Stimulated activated CD8-positive, alpha-beta memory T cell treated with anti-CD3 and anti-CD28 coated beads, Interleukin-2, amount 100 ng/mL, for 1 hour (primary cell): ENCODE measurements around the gene PSMB7.
"Not testable (repeated sequence)": the region's sequence is repeated elsewhere in the genome, so short reads cannot be mapped to it uniquely, and the experiment has no call there.

Source experiments
- DNase-seq, 2 donors: peaks; one replicate each; pipeline ENCODE4 v3.0.0-alpha.2; 2020; ENCODE audit warnings: low read depth in 2 of 2

Gene PSMB7

GRCh38 chr9:124443625-124444024, 28.4 kb upstream of the PSMB7 start:
- no peak for DNase-seq

GRCh38 chr9:124442826-124443225, 27.6 kb upstream of the PSMB7 start:
- DNase-seq = no peak

GRCh38 chr9:124442379-124442778, 27.1 kb upstream of the PSMB7 start:
- no peak for DNase-seq

- DNase-seq = no peak
Observed at GRCh38 chr9:124441291-124441690, 26.0 kb upstream of the PSMB7 start.

- no peak for DNase-seq
Observed at GRCh38 chr9:124440786-124441185, 25.5 kb upstream of the PSMB7 start.

DNA sequence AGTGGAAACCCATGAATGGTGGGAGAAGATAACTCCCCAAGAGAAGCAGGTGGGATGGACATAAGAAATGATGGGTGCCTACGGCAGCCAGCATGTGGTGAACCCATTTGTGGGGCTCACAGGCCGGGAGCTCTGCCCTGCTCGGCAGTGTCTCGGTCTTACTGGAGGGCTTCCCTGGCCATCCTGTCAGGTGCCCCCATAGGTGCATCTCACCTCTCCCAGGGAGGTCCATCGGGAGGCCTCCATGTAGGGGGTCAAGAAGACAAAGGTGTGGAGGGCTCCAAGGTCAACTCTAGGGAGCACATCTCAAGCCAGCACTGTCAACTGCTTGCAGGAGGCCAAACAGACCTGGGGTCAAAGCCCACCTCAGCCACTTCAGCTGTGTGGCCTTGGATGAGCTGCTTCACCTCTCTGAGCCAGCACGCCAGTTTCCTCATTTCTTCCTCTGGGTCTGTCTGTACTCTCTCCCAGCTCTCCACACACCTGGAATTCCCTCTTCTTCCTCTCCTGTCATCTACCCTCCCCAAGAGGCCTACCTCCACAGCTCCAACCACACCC, 24.5 kb upstream of the PSMB7 start:
- no peak for DNase-seq

GRCh38 chr9:124439086-124439485, 23.8 kb upstream of the PSMB7 start:
- no peak for DNase-seq

DNA sequence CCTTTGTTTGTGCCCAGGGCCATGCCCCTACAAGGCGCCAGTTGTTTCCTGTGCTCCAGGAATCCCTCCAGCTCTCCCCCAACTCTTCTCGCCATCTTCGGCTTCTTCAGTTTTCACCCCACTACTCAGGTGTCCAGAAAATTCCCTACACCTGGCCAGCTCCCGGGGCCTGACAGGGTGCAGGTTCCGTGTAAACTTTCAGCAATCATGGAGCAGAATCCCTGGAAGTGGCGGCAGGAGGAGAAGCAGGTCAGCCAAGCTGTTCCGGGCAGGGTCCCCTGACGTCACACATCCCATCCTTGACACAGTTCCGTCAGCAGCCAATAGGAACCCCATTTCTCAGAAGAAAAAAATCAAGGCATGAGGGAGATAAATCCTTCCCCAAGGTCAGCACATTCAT, 22.8 kb upstream of the PSMB7 start:
- DNase-seq = no peak

GRCh38 chr9:124437086-124437485, 21.8 kb upstream of the PSMB7 start:
- no peak for DNase-seq

GRCh38 chr9:124436320-124436719, 21.1 kb upstream of the PSMB7 start:
- DNase-seq = no peak

- no peak for DNase-seq
Observed at GRCh38 chr9:124429530-124429867, 14.3 kb upstream of the PSMB7 start.

- no peak for DNase-seq
Observed at GRCh38 chr9:124428751-124429529, 13.7 kb upstream of the PSMB7 start.

GRCh38 chr9:124427281-124427680, 12.0 kb upstream of the PSMB7 start:
- DNase-seq = no peak

GRCh38 chr9:124426361-124426760, 11.1 kb upstream of the PSMB7 start:
- DNase-seq = no peak

GRCh38 chr9:124425733-124426132, 10.5 kb upstream of the PSMB7 start:
- DNase-seq = not testable (repeated sequence)

GRCh38 chr9:124423591-124423990, 8.3 kb upstream of the PSMB7 start:
- DNase-seq = no peak

DNA sequence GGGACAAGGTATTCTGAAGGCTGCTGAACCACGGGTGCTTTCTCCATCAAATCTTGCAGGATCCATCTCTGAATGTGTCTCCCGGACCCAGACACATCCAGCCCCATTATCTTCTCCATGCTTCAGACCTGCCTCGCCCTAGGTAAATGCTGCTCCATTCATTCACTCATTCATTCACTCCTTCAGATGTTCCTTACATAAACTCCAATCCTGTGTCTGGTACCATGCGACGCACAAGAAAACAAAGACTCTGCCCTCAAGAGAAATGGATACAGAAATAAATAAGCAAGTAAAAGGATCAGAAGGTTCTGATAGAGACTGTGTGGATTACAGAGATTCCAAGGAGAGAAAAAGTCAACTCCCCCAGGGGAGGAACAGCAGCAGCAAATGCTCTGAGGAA, 7.9 kb upstream of the PSMB7 start:
- DNase-seq = no peak

GRCh38 chr9:124420991-124421543, 5.8 kb upstream of the PSMB7 start:
- DNase-seq = no peak

GRCh38 chr9:124419832-124420489, 4.7 kb upstream of the PSMB7 start:
- no peak for DNase-seq

GRCh38 chr9:124415852-124416484, 726 bp upstream of the PSMB7 start:
- no peak for DNase-seq

DNA sequence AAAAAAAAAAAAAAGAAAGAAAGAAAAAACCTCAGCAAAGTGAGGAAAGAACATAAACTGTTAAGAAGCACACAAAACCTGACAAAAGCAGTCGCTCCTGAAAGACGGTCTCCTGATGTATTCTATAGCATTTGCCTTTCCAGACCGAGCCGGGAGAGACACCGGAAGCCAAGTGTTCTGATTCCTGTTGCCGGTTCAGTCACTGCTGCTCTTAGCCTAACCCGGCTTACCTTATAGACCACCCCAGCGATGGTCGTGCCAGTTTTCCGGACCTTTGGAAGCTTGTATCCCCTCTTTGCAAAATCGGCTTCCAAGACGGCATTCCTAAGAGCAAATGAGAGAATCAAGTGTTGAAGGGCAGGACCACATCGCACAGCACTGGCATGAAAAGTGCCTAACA, 630 bp downstream of the PSMB7 start:
- no peak for DNase-seq

- no peak for DNase-seq
Observed at GRCh38 chr9:124412228-124412575, 3.0 kb downstream of the PSMB7 start.
